LNCAP (cell line): ENCODE measurements around the gene CAPN5.

ENCODE experiments used
- TF ChIP-seq, protein P1 (sequence below): fragments of 450-650 bp; IDR thresholded peaks from 2 replicates; pipeline ENCODE4 v1.5.1; 2017; ENCODE audit warnings: mild to moderate bottlenecking

CAPN5 gene

DNA sequence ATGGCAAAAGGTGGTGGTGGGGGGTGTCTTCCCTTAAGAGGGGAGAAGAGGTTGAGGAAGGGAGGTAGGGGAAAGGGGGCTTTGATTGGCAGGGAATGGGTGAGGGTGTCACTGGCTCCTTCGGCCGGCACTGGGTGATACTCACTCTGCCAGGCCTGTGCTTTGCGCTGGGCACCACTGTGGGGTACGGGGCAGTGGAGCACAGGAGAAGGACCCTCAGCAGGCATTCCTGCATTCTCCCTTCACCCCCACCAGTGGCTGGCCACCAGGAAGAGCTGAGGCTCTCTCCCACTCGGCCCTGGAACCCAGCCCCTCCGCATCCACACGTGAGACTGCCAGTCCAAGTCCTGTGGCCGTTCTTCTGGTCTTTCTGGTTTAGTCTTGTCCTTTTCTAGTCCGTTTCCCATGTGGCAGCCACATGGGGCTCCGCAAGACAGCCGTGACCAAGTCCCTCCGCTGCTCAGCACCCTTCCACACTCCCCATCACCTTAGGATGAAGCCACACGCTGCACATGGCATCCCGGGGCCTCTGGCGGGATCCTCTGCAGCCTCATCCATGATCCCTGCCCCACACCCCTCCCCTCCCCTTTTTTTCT, 8.0 kb downstream of the CAPN5 start:
- TF ChIP-seq, protein P1, sequence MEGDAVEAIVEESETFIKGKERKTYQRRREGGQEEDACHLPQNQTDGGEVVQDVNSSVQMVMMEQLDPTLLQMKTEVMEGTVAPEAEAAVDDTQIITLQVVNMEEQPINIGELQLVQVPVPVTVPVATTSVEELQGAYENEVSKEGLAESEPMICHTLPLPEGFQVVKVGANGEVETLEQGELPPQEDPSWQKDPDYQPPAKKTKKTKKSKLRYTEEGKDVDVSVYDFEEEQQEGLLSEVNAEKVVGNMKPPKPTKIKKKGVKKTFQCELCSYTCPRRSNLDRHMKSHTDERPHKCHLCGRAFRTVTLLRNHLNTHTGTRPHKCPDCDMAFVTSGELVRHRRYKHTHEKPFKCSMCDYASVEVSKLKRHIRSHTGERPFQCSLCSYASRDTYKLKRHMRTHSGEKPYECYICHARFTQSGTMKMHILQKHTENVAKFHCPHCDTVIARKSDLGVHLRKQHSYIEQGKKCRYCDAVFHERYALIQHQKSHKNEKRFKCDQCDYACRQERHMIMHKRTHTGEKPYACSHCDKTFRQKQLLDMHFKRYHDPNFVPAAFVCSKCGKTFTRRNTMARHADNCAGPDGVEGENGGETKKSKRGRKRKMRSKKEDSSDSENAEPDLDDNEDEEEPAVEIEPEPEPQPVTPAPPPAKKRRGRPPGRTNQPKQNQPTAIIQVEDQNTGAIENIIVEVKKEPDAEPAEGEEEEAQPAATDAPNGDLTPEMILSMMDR: no peak

DNA sequence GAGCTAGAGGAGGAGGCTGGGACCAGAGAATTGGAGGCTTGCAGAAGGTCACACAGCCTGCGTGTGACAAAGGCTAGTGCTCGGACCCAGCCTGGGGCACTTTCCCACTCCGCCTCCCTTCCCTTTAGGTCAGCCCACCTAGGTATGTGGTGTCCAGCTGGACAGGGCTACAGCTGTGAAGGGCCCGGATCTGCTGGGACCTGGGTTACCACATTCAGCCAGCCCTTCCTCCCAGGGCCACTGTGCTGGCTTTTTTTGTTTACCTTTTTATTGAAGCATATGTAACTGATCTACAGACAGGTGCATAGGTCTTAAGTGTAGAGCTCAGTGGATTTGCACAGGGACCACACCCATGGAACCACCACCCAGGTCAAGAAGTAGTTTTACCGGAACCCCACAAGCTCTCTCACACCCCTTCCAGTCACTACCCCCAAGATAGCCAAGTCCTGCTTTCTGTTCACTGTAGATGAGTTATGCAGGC, 8.7 kb downstream of the CAPN5 start:
- TF ChIP-seq, protein P1: no peak

DNA sequence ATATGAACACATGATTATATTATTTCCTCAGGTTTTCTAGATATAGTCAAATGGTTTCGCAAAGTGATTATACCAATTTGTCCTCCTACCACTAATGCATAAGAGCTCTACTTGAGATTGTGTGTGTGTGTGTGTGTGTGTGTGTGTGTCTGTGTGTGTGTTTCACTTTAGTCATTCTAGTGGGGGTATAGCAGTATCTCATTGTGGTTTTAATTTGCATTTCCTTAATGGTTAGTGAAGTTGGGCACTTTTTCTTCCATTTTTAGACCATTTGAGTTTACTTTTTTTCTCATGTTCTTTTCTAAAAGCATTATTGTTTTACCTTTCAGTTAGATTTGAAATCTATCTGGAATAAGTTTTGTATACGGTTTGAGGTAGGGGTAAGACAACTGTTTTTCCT, 12.9 kb downstream of the CAPN5 start:
- TF ChIP-seq, protein P1: no peak

DNA sequence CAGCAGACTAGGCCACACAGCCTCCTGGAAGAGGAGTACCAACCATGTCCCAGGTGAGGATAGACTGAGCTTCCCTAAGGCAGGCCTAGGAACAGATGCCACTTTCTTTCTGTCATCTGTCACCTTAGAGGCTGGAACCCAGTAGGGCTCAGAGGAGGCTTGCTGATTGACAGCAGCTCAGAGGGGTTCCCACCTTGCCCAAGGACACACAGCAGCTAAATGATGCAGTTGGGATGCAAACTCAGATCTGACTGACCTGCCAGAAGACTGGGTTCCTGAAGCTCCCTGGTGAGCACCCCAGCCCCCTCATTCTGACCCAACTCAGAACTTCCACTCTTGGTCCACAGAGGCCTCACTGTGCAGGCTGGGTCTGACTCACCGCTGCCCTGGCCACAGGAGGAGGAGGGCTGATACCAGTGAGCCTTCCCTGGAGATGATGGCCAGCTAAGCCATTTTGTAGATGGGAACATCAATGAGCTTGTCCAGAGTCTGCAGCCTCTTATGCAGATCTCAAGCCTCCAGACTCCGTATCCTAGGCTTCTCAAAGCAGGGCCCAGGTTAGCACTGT, 14.0 kb downstream of the CAPN5 start:
- TF ChIP-seq, protein P1: no peak

DNA sequence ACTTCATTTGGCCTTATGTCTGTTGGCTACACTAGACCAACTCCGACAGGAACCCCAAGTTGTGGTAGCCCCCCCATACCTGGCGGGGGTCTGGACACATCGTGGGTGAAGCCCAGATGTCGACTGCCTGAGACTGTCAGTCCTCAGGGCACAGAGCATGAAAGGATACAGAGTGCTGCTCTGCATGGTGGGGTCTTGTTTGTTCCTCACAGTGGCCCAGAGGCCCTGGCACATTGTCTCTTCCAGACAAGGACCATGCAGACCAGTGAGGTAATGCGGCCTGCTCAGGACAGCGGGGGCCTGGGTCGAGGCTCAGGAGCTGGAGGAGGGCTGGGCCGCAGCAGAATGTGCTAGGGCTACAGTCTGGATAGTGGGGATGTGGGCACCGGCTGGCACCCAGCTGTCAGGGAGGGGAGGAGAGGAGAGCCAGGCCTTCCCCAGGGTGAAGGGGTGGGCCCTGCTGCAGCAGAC, 14.6 kb downstream of the CAPN5 start:
- TF ChIP-seq, protein P1: no peak

DNA sequence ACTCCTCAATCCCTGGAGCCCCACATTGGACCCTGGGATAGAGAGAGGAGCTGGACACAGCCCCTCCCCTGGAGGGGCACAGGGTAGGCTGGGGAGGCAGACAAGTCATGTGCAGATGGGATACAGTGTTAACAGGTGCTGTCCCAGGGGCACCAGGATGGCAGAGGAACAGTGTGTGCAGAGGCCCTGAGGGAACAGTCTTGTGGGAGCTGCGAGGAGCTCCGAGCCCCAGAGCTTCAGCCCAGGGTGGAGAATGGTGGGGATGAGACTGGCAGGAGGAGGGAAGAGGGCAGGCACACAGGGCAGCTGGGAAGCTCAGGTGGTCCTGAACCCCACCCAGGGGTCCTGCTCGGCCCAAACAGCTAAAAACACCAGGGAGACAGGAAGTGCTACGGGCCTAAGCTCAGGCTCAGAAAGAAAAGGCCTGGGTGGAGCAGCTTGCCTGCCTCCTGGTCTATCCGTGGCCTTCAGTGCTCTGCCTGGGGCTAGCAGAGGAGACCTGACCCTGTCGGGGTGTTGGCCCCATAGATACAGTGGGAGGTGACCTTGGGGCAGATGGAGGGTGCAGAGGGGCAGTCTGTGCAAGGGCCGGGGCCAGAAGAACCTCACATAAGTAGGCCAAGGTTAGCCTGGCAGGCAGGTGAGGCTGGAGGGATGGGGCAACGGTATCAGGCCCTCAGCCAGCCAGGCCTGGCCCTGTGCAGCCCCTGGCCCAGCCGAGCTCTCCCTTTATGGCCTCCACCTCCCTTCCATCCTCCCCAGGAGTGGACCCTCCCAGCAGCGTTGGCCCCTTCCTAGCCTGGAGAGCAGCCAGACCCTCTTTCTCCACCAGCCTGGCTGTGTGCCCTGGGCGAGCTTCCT, 15.4 kb downstream of the CAPN5 start:
- TF ChIP-seq, protein P1: no peak

DNA sequence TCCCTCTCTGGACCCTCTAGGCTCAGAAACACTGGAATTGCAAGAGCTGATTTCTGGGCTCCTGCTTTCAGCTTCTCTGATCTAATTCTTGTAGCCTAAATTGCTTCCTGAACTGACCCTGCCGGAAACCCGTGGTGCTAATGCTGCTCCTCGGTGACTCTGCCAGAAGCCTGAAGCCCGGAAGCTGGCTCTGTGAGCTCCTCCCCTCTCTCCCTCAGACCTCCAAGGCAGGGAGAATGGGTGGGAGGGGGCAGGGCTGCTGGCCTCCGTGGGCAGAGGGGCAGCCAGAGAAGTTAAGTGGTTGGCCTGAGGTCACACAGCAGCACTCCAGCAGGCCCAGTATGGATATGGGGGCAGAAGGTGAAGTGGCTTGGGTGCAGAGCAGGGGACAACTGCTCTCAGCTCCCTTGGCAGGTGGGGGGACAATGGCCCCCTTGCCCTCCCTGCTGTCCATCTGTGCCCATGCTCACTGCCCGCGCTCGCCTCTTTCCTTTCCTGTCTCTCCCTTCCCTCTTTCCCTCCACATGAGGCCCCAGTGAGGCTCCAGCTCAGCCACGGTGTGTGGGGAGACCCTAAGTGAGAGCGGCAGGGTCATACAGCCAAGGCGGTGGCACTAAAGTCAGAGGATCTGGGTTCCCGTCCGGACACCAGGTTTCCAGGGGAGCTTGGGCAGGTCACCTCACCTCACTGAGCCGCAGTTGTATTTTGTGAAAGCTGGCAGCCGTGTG, 16.2 kb downstream of the CAPN5 start:
- TF ChIP-seq, protein P1: no peak
